Epithelial cell of esophagus (primary cell): ENCODE results near the gene PSAPL1.

Experiments used
- DNase-seq: peaks from one replicate; pipeline ENCODE4 v3.0.0; 2010; ENCODE audit warnings: low read depth
- H3K4me3 ChIP-seq: 2 replicates; pipeline ENCODE4 v1.5.1; 2011; ENCODE audit warnings: mild to moderate bottlenecking, low read length, control low read depth
- CTCF ChIP-seq: IDR thresholded peaks from 2 replicates; pipeline ENCODE4 v1.5.1; 2011; ENCODE audit warnings: low read depth, mild to moderate bottlenecking, low read length, control low read depth, inconsistent platforms; ENCODE audit not compliant: insufficient read depth; ENCODE audit errors: missing control alignments

The PSAPL1 gene

DNA sequence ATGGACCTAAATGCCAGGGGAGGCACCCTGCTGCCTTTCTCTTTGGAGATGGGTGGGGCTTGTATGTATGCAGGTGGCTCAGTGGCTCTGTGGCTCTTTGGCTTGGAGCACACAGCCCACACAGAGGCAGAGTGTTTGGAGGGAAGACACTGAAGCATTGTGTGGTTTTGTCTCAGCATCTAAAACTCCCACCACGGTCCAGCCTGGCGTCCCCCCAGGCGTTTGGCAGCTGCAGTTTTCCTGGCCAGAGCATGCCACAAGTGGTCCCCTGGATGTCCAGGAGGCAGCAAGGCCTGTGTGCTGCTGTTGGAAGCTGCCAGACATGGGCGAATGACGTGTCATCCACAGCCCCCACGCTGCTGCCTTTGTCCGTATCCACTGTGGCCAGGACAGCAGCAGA lies 32.2 kb upstream of the PSAPL1 start:
- TF ChIP-seq CTCF: no peak
- DNase-seq: no peak

GRCh38 chr4:7466215-7466614 lies 31.5 kb upstream of the PSAPL1 start:
- TF ChIP-seq CTCF: no peak
- no peak for DNase-seq
- H3K4me3 ChIP-seq: no peak overlapping the region

More for the DNA sequence above, 32.2 kb upstream of the PSAPL1 start:
- H3K4me3 ChIP-seq: no peak overlapping the region

GRCh38 chr4:7465017-7465416 lies 30.3 kb upstream of the PSAPL1 start:
- no peak overlapping the region for H3K4me3 ChIP-seq
- DNase-seq: no peak
- TF ChIP-seq CTCF: no peak

- DNase-seq: no peak
- H3K4me3 ChIP-seq: no peak overlapping the region
- no peak for TF ChIP-seq CTCF
Measured at GRCh38 chr4:7464259-7464655, 29.5 kb upstream of the PSAPL1 start.

DNA sequence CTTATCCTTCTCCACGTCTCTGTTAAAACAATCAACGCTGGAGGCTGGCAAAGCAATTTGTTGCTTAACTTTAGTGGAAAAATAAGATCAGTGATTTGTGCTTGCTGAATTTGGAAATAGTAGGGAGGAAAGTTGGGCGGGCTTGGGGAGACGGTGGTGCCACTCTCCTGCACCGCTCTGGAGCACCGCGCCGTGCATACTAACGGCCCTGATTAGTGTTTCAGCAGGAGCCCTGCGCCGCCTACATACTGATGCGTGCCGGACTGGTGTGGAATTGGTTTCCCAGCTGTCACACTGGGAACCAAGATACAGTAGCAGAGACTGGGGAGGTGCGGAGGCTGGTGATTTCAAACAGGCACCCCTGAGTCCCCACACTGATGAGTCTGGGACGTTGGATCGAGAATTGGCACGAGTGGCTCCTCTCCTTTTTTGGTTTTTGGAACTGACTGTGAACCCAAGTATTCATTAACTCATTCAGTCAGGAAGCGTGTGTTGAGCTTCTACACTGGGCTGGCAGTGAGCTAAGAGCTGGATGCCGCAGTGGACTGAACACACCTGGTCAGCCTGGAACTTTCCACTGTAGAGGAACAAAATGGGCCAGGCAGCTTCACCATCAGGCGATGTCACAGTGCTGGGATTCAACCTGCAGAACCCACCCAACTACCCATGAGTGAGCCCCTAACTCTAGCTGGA lies 29.0 kb upstream of the PSAPL1 start:
- no peak overlapping the region for H3K4me3 ChIP-seq
- TF ChIP-seq CTCF: no peak
- DNase-seq: no peak

- DNase-seq: no peak
- TF ChIP-seq CTCF: peak; percentile 12
- no peak overlapping the region for H3K4me3 ChIP-seq
Measured at GRCh38 chr4:7462509-7462971, 27.8 kb upstream of the PSAPL1 start.

- no peak for TF ChIP-seq CTCF
- no peak for DNase-seq
Measured at GRCh38 chr4:7461230-7461629, 26.5 kb upstream of the PSAPL1 start.

More at GRCh38 chr4:7461230-7461629, 26.5 kb upstream of the PSAPL1 start:
- H3K4me3 ChIP-seq: no peak overlapping the region
